NT2/D1 (cell line): ENCODE data around the gene HS6ST3.

Experiments
- DNase-seq: peaks from one replicate; pipeline ENCODE4 v3.0.0-alpha.2; 2011; ENCODE audit warnings: low read depth, low spot score
- H3K27me3 ChIP-seq: 2 replicates; pipeline ENCODE4 v1.6.0; 2011; ENCODE audit warnings: mild to moderate bottlenecking; ENCODE audit not compliant: insufficient read length, insufficient read depth
- H3K36me3 ChIP-seq: 2 replicates; pipeline ENCODE4 v1.6.1; 2011; ENCODE audit warnings: mild to moderate bottlenecking, low read length, mixed read lengths; ENCODE audit not compliant: insufficient read depth, insufficient read length
- H3K4me1 ChIP-seq: 2 replicates; pipeline ENCODE4 v1.5.1; 2011; ENCODE audit not compliant: insufficient read depth, insufficient read length
- H3K4me3 ChIP-seq: 2 replicates; pipeline ENCODE4 v1.5.1; 2011; ENCODE audit warnings: low read depth; ENCODE audit not compliant: insufficient read length
- H3K9ac ChIP-seq: 2 replicates; pipeline ENCODE4 v1.6.0; 2011; ENCODE audit warnings: low read depth; ENCODE audit not compliant: insufficient read length
- H3K9me3 ChIP-seq: 2 replicates; pipeline ENCODE4 v1.5.1; 2011; ENCODE audit warnings: mild to moderate bottlenecking, low read length; ENCODE audit not compliant: insufficient read depth
- SUZ12 ChIP-seq: IDR thresholded peaks from 2 replicates; pipeline ENCODE4 v1.6.1; 2011; ENCODE audit not compliant: insufficient read length, insufficient read depth; ENCODE audit errors: extremely low read depth
- YY1 ChIP-seq: IDR thresholded peaks from 2 replicates; pipeline ENCODE4 v1.6.1; 2011; ENCODE audit not compliant: insufficient read length, insufficient read depth
- ZNF274 ChIP-seq: IDR thresholded peaks from 2 replicates; pipeline ENCODE4 v1.6.1; 2011; ENCODE audit warnings: mild to moderate bottlenecking, low read depth, low read length

HS6ST3 gene

GRCh38 chr13:96314974-96315373 lies 225.1 kb downstream of the HS6ST3 start:
- Histone ChIP-seq H3K4me1 (no peaks in the 10 kb centered on the region), H3K9ac (no peak overlapping the region), H3K36me3 (no peaks in the 10 kb centered on the region), H3K9me3 (no peaks in the 10 kb centered on the region), H3K4me3 (no peak overlapping the region), H3K27me3 (no peaks in the 10 kb centered on the region)
- no peak for DNase-seq
- TF ChIP-seq SUZ12 (no peak), ZNF274 (no peak), YY1 (no peak)

- Histone ChIP-seq H3K9ac (no peak overlapping the region), H3K9me3 (peaks cover 4% of the 10 kb centered on the region; the same call in 1 of the 2 replicates), H3K4me1 (no peaks in the 10 kb centered on the region), H3K36me3 (no peaks in the 10 kb centered on the region), H3K27me3 (no peaks in the 10 kb centered on the region), H3K4me3 (no peak overlapping the region)
- no peak for DNase-seq
- TF ChIP-seq YY1 (no peak), SUZ12 (no peak), ZNF274 (no peak)
Measured at GRCh38 chr13:96338030-96338429, 248.1 kb downstream of the HS6ST3 start.

GRCh38 chr13:96342286-96342685 lies 252.4 kb downstream of the HS6ST3 start:
- Histone ChIP-seq H3K9me3 (no peaks in the 10 kb centered on the region), H3K9ac (no peak overlapping the region), H3K4me1 (no peaks in the 10 kb centered on the region), H3K36me3 (no peaks in the 10 kb centered on the region), H3K27me3 (no peaks in the 10 kb centered on the region), H3K4me3 (no peak overlapping the region)
- no peak for DNase-seq
- TF ChIP-seq SUZ12 (no peak), ZNF274 (no peak), YY1 (no peak)

- no peak overlapping the region for H3K9ac ChIP-seq
- TF ChIP-seq ZNF274 (no peak), SUZ12 (no peak), YY1 (no peak)
- no peaks in the 10 kb centered on the region for H3K4me1 ChIP-seq
- H3K4me3 ChIP-seq, result no peak overlapping the region
- H3K27me3 ChIP-seq, result no peaks in the 10 kb centered on the region
- H3K9me3 ChIP-seq, result no peaks in the 10 kb centered on the region
- no peaks in the 10 kb centered on the region for H3K36me3 ChIP-seq
- no peak for DNase-seq
Measured at GRCh38 chr13:96342852-96343465, 253.1 kb downstream of the HS6ST3 start.

GRCh38 chr13:96346921-96347320 lies 257.0 kb downstream of the HS6ST3 start:
- DNase-seq, result no peak
- Histone ChIP-seq H3K9ac (no peak overlapping the region), H3K9me3 (no peaks in the 10 kb centered on the region), H3K4me1 (no peaks in the 10 kb centered on the region), H3K4me3 (no peak overlapping the region), H3K36me3 (no peaks in the 10 kb centered on the region), H3K27me3 (no peaks in the 10 kb centered on the region)
- TF ChIP-seq ZNF274, result no peak
- no peak for TF ChIP-seq YY1
- no peak for TF ChIP-seq SUZ12

GRCh38 chr13:96373597-96373996 lies 283.7 kb downstream of the HS6ST3 start:
- TF ChIP-seq ZNF274, result no peak
- no peak for TF ChIP-seq YY1
- TF ChIP-seq SUZ12, result no peak
- no peak overlapping the region for H3K4me3 ChIP-seq
- H3K9ac ChIP-seq, result no peak overlapping the region
- no peaks in the 10 kb centered on the region for H3K36me3 ChIP-seq
- no peaks in the 10 kb centered on the region for H3K27me3 ChIP-seq
- H3K9me3 ChIP-seq, result no peaks in the 10 kb centered on the region
- H3K4me1 ChIP-seq, result no peaks in the 10 kb centered on the region
- no peak for DNase-seq

- Histone ChIP-seq H3K4me3 (no peak overlapping the region), H3K27me3 (no peaks in the 10 kb centered on the region), H3K9me3 (no peaks in the 10 kb centered on the region), H3K4me1 (no peaks in the 10 kb centered on the region), H3K9ac (no peak overlapping the region), H3K36me3 (no peaks in the 10 kb centered on the region)
- TF ChIP-seq SUZ12, result no peak
- no peak for TF ChIP-seq YY1
- TF ChIP-seq ZNF274, result no peak
- no peak for DNase-seq
Measured at GRCh38 chr13:96377835-96378234, 287.9 kb downstream of the HS6ST3 start.

- Histone ChIP-seq H3K9me3 (no peaks in the 10 kb centered on the region), H3K9ac (no peak overlapping the region), H3K4me1 (no peaks in the 10 kb centered on the region), H3K27me3 (no peaks in the 10 kb centered on the region), H3K4me3 (no peak overlapping the region), H3K36me3 (no peaks in the 10 kb centered on the region)
- DNase-seq, result no peak
- TF ChIP-seq SUZ12, result no peak
- TF ChIP-seq YY1, result no peak
- TF ChIP-seq ZNF274, result no peak
Measured at GRCh38 chr13:96379967-96380366, 290.1 kb downstream of the HS6ST3 start.
